Adrenal gland (tissue), 12 donors: ENCODE measurements around the gene RRM1. TPM values are rescaled to one million over a fixed set of nuclear protein-coding genes. Genes with fewer than 3 reads are reported as not detected.

Source experiments
- DNase-seq, 7 donors: peaks; one replicate each; pipeline ENCODE4 v3.0.0-alpha.2; 2019 to 2020
- H3K27ac ChIP-seq, 5 donors: fragments of 200-600 bp; sonication (generic) in 4 of 5; 1 replicate in 3 of 5; 2 replicates in 2 of 5; pipeline versions ENCODE4 v1.5.1 to v1.8.0; 2016 to 2020; ENCODE audit warnings: mild to moderate bottlenecking in 1 of 5
- H3K27me3 ChIP-seq: fragments of 200-600 bp; 2 replicates; pipeline ENCODE4 v1.8.0; 2021
- H3K36me3 ChIP-seq, 2 donors: fragments of 200-600 bp; replicated peaks in 1 of 2; 1 replicate in 1 of 2; 2 replicates in 1 of 2; pipeline versions ENCODE4 v1.5.1 to v1.8.0; 2018 to 2022
- H3K4me1 ChIP-seq, 2 donors: fragments of 200-600 bp; replicated peaks in 1 of 2; 1 replicate in 1 of 2; 2 replicates in 1 of 2; pipeline versions ENCODE4 v1.5.1 to v1.8.0; 2018 to 2021
- H3K4me3 ChIP-seq, 4 donors: fragments of 200-600 bp; sonication (generic) in 3 of 4; one replicate each; pipeline ENCODE4 v1.5.1; 2016 to 2018
- H3K9me3 ChIP-seq, 3 donors: fragments of 200-600 bp; sonication (generic) in 1 of 3; replicated peaks in 1 of 3; 1 replicate in 2 of 3; 2 replicates in 1 of 3; pipeline versions ENCODE4 v1.5.1 to v1.8.0; 2016 to 2021
- CTCF ChIP-seq, 6 experiments: fragments of 450-650 bp in 4 of 6; fragments of 200-600 bp in 2 of 6; sonication (generic) in 1 of 6; IDR thresholded peaks; 1 replicate in 5 of 6; 2 replicates in 1 of 6; pipeline versions ENCODE4 v1.5.1 to v1.8.0; 2016 to 2021; ENCODE audit warnings: antibody characterized with exemption in 6 of 6, mild to moderate bottlenecking in 2 of 6, moderate library complexity in 1 of 6
- POLR2A ChIP-seq, 2 donors: fragments of 450-650 bp; IDR thresholded peaks; one replicate each; pipeline ENCODE4 v1.6.1; 2017; ENCODE audit warnings: antibody characterized with exemption in 2 of 2, mild to moderate bottlenecking in 2 of 2, moderate library complexity in 1 of 2
- WGBS, 4 donors: extraction: QIAGEN DNeasy Blood & Tissue Kit in 2 of 4; methylation state at CpG; one replicate each; pipeline versions ENCODE4 v1.1.5 to v1.1.7; 2013 to 2017; 5-methylcytosine and 5-hydroxymethylcytosine counted together
- intact Hi-C, 2 donors: fragments of 100-400 bp; cut with DNase I; formaldehyde crosslinking; loops; one replicate each; pipeline versions ENCODE4 v1.14.1 to v1.15.0; 2022 to 2023
- polyA plus RNA-seq, 3 donors: library from polyadenylated mRNA; stranded (reverse); fragments of 200-250 nt in 2 of 3; fragments of 350-450 nt in 1 of 3; fragmentation: Illumina TruSeq in 1 of 3; extraction: RNeasy Lipid Tissue Mini Kit (QIAGEN cat#74804) in 1 of 3; gene quantifications; one replicate each; pipeline ENCODE4 v1.2.3, GENCODE V29; 2013 to 2014
- total RNA-seq, 9 donors: library from RNA; depleted of rRNA in 4 of 9; stranded (reverse); fragments of >200 nt in 4 of 9; fragments of 120-200 nt in 1 of 9; fragmentation: NEBNext Ultra II Directional in 1 of 9; extraction: Animal tissue kit (Norgen Biotek cat#: 25700) in 1 of 9; gene quantifications; one replicate each; pipeline versions ENCODE4 v1.1.0 to v1.2.4, GENCODE V29; 2013 to 2023
- donor health status: healthy with polysubstance abuse.
- donor health status: Bipolar disorder and iron deficiency.
- donor health status: DM: yes; HTN: yes; CAD: no.
- donor health status: DM: no; HTN: no; CAD: no.
- donor health status: DM: no; HTN: no; CAD: no.
- donor health status: DM: yes; HTN: yes; CAD: no.

RRM1 gene
- total and polyA plus RNA-seq, 12 donors = 7.2 to 99.3 (median 58.8) TPM

DNA sequence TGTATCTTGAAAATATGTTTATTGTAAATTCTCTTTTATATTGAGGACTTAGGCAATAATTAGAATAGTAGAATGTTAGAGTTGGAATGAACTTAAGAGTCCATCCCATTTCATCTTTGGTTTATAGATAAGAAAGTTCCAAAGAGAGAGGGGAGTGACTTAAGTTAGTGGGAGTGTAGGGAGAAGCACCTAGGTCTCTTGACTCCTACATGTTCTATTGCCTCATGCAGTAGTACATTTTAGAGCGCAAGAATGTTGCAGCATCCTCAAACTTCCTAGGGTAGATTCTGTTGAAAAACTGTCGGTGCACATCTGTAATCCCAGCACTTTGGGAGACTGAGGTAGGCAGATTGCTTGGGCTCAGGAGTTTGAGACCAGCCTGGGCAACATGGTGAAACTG, 8.7 kb downstream of the RRM1 start:
- intact Hi-C loops = no loop called here
- Histone ChIP-seq H3K9me3 (no peaks in the 10 kb centered on the region), H3K4me3 (no peak overlapping the region), H3K27me3 (no peaks in the 10 kb centered on the region), H3K36me3 (peaks cover 0 to 33% of the 10 kb centered on the region in 2 donors), H3K27ac (no peak overlapping the region), H3K4me1 (peaks cover 0 to 3% of the 10 kb centered on the region in 2 donors)
- TF ChIP-seq CTCF (IDR thresholded peaks at IDR 0.05) = no peak
- no peak for TF ChIP-seq POLR2A (IDR thresholded peaks at IDR 0.05)
- DNase-seq = no peak
- WGBS, 4 donors = 93 to 100% (median 95%) methylated on average over 2 of the region's 2 CpGs

DNA sequence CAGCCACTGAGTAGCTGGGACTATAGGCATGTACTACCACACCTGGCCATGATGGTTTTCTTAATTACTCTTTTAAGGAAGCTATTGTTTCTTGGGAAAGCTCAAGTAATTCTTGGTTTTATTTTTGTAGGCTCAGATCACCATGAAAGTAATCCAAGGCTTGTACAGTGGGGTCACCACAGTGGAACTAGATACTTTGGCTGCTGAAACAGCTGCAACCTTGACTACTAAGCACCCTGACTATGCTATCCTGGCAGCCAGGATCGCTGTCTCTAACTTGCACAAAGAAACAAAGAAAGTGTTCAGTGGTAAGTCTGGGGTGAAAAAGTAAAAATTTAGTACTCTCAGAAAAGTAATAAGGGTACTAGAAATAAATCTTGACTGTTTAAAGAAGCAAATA, 11.3 kb downstream of the RRM1 start:
- TF ChIP-seq CTCF (IDR thresholded peaks at IDR 0.05) (no peak), POLR2A (IDR thresholded peaks at IDR 0.05) (no peak)
- H3K9me3 ChIP-seq = no peaks in the 10 kb centered on the region
- no peak for DNase-seq
- WGBS, 4 donors = 56 to 79% (median 63%) methylated on average over 1 of the region's 1 CpG
- H3K27ac ChIP-seq = no peak overlapping the region
- no peaks in the 10 kb centered on the region for H3K4me1 ChIP-seq
- H3K36me3 ChIP-seq = peaks cover 0 to 48% of the 10 kb centered on the region in 2 donors
- H3K27me3 ChIP-seq = no peaks in the 10 kb centered on the region
- no peak overlapping the region for H3K4me3 ChIP-seq
- intact Hi-C loops = no loop called here

DNA sequence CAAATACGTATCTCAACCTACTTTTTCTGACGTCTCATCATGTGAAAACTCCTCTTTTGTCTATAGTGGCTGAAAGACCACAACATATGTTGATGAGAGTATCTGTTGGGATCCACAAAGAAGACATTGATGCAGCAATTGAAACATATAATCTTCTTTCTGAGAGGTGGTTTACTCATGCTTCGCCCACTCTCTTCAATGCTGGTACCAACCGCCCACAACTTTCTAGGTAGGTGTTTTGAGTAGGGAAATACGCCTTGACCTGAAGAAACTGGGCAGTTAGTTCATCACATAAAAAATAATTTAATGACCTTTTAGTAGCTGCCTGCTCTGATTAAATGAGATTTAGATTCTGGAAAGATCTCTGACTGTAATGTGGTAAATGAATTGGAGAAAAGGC, 17.2 kb downstream of the RRM1 start:
- TF ChIP-seq POLR2A (IDR thresholded peaks at IDR 0.05) (no peak), CTCF (IDR thresholded peaks at IDR 0.05) (no peak)
- H3K4me1 ChIP-seq = no peaks in the 10 kb centered on the region
- H3K27ac ChIP-seq = no peak overlapping the region
- peaks cover 0 to 59% of the 10 kb centered on the region in 2 donors for H3K36me3 ChIP-seq
- intact Hi-C loops = no loop called here
- no peaks in the 10 kb centered on the region for H3K27me3 ChIP-seq
- WGBS, 4 donors = 77 to 79% (median 77%) methylated on average over 5 of the region's 5 CpGs
- H3K9me3 ChIP-seq = no peaks in the 10 kb centered on the region
- no peak for DNase-seq
- H3K4me3 ChIP-seq = no peak overlapping the region

- H3K4me3 ChIP-seq = no peak overlapping the region
- intact Hi-C loops = no loop called here
- no peaks in the 10 kb centered on the region for H3K9me3 ChIP-seq
- H3K27ac ChIP-seq = no peak overlapping the region
- H3K36me3 ChIP-seq = peaks cover 0 to 45% of the 10 kb centered on the region in 2 donors
- 87 to 94% (median 92%) methylated on average over 2 of the region's 2 CpGs for WGBS, 4 donors
- DNase-seq = no peak
- H3K27me3 ChIP-seq = no peaks in the 10 kb centered on the region
- peaks cover 0 to 7% of the 10 kb centered on the region in 2 donors for H3K4me1 ChIP-seq
- TF ChIP-seq POLR2A (IDR thresholded peaks at IDR 0.05) = no peak
- TF ChIP-seq CTCF (IDR thresholded peaks at IDR 0.05) = no peak
Observed at GRCh38 chr11:4115128-4115527, 20.5 kb downstream of the RRM1 start.
